ENCODE data around the gene AREL1. TPM values are rescaled to one million over a fixed set of nuclear protein-coding genes. Genes with fewer than 3 reads are reported as not detected.

Gene AREL1
- total RNA-seq, 2 experiments from 2014 or later = 30.6 to 35.9 TPM

DNA sequence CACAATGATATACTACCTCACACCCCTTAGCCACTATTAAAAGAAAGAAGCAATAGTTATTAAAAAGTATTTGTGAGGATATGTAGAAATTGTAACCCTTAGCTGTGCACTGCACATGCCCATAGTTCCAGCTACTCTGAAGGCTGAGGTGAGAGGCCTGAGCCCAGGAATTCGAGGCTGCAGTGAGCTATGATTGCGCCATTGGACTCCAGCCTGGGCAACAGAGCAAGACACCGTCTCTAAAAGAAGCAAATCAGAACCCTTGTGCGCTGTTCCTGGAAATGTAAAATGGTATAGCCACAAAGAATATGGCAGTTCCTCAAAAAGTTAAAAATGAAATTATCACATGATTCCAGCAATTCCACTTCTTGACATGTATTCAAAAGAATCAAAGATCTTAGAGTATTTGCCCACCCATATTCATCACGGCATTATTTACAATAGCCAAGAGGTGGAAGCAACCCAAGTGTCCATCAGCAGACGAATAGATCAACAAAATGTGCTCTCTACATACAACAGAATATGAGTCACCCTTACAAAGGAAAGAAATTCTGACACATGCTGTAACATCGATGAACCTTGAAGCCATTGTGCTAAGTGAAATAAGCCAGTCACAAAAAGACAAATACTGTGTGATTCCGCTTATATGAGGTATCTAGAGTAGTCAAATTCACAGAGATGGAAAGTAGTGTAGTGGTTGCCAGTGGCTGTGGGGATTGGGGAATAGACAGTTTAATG, 26.6 kb upstream of the AREL1 start:
- intact Hi-C loops (cut with DNase I, micrococcal nuclease) = no loop called here
- H3K36me3 Mint-ChIP-seq (ENCODE audit: low read depth) = peaks cover 45% of the 10 kb centered on the region
- H3K4me3 ChIP-seq (ENCODE audit: low read length) = no peak overlapping the region
- no peak overlapping the region for H3K27ac Mint-ChIP-seq
- H3K27ac ChIP-seq (ENCODE audit: low read depth in 1 of 2, low read length in 2 of 2) = no peak overlapping the region
- CTCF ChIA-PET = no interaction called here
- no peaks in the 10 kb centered on the region for H3K4me1 Mint-ChIP-seq (ENCODE audit: low read depth)
- no peak overlapping the region for H3K4me3 Mint-ChIP-seq
- H3K27me3 Mint-ChIP-seq = no peaks in the 10 kb centered on the region
- TF ChIP-seq, protein P1, sequence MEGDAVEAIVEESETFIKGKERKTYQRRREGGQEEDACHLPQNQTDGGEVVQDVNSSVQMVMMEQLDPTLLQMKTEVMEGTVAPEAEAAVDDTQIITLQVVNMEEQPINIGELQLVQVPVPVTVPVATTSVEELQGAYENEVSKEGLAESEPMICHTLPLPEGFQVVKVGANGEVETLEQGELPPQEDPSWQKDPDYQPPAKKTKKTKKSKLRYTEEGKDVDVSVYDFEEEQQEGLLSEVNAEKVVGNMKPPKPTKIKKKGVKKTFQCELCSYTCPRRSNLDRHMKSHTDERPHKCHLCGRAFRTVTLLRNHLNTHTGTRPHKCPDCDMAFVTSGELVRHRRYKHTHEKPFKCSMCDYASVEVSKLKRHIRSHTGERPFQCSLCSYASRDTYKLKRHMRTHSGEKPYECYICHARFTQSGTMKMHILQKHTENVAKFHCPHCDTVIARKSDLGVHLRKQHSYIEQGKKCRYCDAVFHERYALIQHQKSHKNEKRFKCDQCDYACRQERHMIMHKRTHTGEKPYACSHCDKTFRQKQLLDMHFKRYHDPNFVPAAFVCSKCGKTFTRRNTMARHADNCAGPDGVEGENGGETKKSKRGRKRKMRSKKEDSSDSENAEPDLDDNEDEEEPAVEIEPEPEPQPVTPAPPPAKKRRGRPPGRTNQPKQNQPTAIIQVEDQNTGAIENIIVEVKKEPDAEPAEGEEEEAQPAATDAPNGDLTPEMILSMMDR (IDR thresholded peaks at IDR 0.05) = no peak
- ATAC-seq (ENCODE audit: poor library complexity) (no peak), DNase-seq (no peak)
- H3K36me3 ChIP-seq (ENCODE audit: insufficient read depth, low read length) = peaks cover 14% of the 10 kb centered on the region
- H3K9me3 ChIP-seq (ENCODE audit: control insufficient read depth in 1 of 2, insufficient read depth in 1 of 2, low read length in 2 of 2) = peaks cover 0 to 4% of the 10 kb centered on the region in 2 experiments
- POLR2A ChIA-PET = no interaction called here
- H3K9me3 Mint-ChIP-seq = no peaks in the 10 kb centered on the region
- no peaks in the 10 kb centered on the region for H3K27me3 ChIP-seq (ENCODE audit: control insufficient read depth in 1 of 2, insufficient read depth in 2 of 2, low read length in 2 of 2)
- no peaks in the 10 kb centered on the region for H3K4me1 ChIP-seq (ENCODE audit: insufficient read depth, low read length)

DNA sequence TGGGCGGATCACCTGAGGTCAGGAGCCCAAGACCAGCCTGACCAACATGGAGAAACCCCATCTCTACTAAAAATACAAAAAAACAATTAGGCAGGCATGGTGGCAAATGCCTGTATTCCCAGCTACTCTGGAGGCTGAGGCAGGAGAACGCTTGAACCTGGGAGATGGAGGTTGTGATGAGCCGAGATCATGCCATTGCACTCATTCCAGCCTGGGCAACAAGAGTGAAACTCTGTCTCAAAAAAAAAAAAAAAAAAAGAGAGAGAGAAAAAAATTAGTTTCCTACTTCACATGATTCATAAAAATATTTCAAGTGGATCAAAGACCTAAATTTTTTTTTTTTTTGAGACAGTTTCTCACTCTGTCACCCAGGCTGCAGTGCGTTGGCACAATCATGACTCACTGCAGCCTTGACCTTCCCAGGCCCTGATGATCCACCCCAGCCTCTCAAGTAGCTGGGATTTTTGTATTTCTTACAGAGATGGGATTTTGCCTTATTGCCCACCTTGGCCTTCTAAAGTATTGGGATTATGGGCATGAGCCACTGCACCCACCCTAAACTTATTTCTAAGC, 25.0 kb upstream of the AREL1 start:
- H3K27me3 Mint-ChIP-seq = no peaks in the 10 kb centered on the region

DNA sequence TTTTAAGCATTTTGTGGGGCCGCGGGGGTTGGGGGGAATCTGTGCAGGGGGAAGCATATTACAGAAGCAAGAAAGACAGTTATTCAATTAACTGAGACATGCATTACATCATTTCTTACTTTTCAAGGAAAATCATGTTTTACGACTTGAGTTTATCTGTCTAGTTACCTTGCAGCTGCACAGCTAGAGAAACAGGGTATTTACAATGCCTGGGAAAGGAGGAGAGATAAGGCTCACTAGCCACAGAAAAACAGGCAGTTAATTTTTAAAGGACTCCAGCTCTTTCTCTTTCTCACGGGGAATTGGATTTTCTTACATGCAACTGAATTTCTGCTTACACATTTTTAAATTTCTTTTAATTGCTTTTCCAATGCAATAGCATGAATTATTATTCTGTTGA, 22.2 kb upstream of the AREL1 start:
- no peaks in the 10 kb centered on the region for H3K4me1 ChIP-seq (ENCODE audit: insufficient read depth, low read length)
- DNase-seq (no peak), ATAC-seq (ENCODE audit: poor library complexity) (no peak)
- H3K36me3 ChIP-seq (ENCODE audit: insufficient read depth, low read length) = peaks cover 49% of the 10 kb centered on the region
- H3K9me3 Mint-ChIP-seq = no peaks in the 10 kb centered on the region
- H3K27ac ChIP-seq (ENCODE audit: low read depth in 1 of 2, low read length in 2 of 2) = no peak overlapping the region
- no peak overlapping the region for H3K4me3 Mint-ChIP-seq
- ChIA-PET CTCF (no interaction called here), POLR2A (interaction anchor here (1.2 kb wide), 1 partner anchor 116 kb away, joined by 3 read pairs; no protein-coding TSS in a partner anchor)
- TF ChIP-seq, protein P1 (IDR thresholded peaks at IDR 0.05) = no peak
- intact Hi-C loops (cut with DNase I, micrococcal nuclease) = no loop called here
- no peak overlapping the region for H3K27ac Mint-ChIP-seq
- no peak overlapping the region for H3K4me3 ChIP-seq (ENCODE audit: low read length)
- peaks cover 80% of the 10 kb centered on the region for H3K36me3 Mint-ChIP-seq (ENCODE audit: low read depth)
- peaks cover 4% of the 10 kb centered on the region for H3K4me1 Mint-ChIP-seq (ENCODE audit: low read depth)
- H3K27me3 ChIP-seq (ENCODE audit: control insufficient read depth in 1 of 2, insufficient read depth in 2 of 2, low read length in 2 of 2) = no peaks in the 10 kb centered on the region
- H3K9me3 ChIP-seq (ENCODE audit: control insufficient read depth in 1 of 2, insufficient read depth in 1 of 2, low read length in 2 of 2) = no peaks in the 10 kb centered on the region
- no peaks in the 10 kb centered on the region for H3K27me3 Mint-ChIP-seq

More for the DNA sequence above, 25.0 kb upstream of the AREL1 start:
- no peak for ATAC-seq (ENCODE audit: poor library complexity)
- H3K36me3 ChIP-seq (ENCODE audit: insufficient read depth, low read length) = peaks cover 28% of the 10 kb centered on the region
- TF ChIP-seq, protein P1 (IDR thresholded peaks at IDR 0.05) = no peak
- no peaks in the 10 kb centered on the region for H3K4me1 ChIP-seq (ENCODE audit: insufficient read depth, low read length)
- H3K9me3 Mint-ChIP-seq = no peaks in the 10 kb centered on the region
- H3K27ac ChIP-seq (ENCODE audit: low read depth in 1 of 2, low read length in 2 of 2) = no peak overlapping the region
- CTCF ChIA-PET = interaction anchor here (0.7 kb wide), 1 partner anchor 27 kb away, joined by 3 read pairs; no protein-coding TSS in a partner anchor
- H3K36me3 Mint-ChIP-seq (ENCODE audit: low read depth) = peaks cover 61% of the 10 kb centered on the region
- no peak for DNase-seq
- no peak overlapping the region for H3K4me3 ChIP-seq (ENCODE audit: low read length)
- intact Hi-C loops (cut with DNase I, micrococcal nuclease) = no loop called here
- POLR2A ChIA-PET = no interaction called here
- H3K27ac Mint-ChIP-seq = no peak overlapping the region
- H3K27me3 ChIP-seq (ENCODE audit: control insufficient read depth in 1 of 2, insufficient read depth in 2 of 2, low read length in 2 of 2) = no peaks in the 10 kb centered on the region
- no peaks in the 10 kb centered on the region for H3K4me1 Mint-ChIP-seq (ENCODE audit: low read depth)
- H3K9me3 ChIP-seq (ENCODE audit: control insufficient read depth in 1 of 2, insufficient read depth in 1 of 2, low read length in 2 of 2) = no peaks in the 10 kb centered on the region
- H3K4me3 Mint-ChIP-seq = no peak overlapping the region

All from CD4-positive, alpha-beta T cell (primary cell).